ENCODE measurements around the gene EFHB. TPM values are rescaled to one million over a fixed set of nuclear protein-coding genes. Genes with fewer than 3 reads are reported as not detected.

Gene EFHB
- polyA plus RNA-seq, 2 donors: 0.11 to 1.7 TPM

- Histone ChIP-seq H3K27me3 (ENCODE audit: control insufficient read depth in 1 of 2, insufficient read depth in 2 of 2, low read length in 2 of 2) (no peaks in the 10 kb centered on the region), H3K4me1 (ENCODE audit: control insufficient read depth in 2 of 2, insufficient read depth in 2 of 2, low read length in 1 of 2) (no peaks in the 10 kb centered on the region), H3K36me3 (ENCODE audit: control insufficient read depth in 2 of 2, insufficient read depth in 2 of 2, low read length in 1 of 2) (peaks cover 3 to 8% of the 10 kb centered on the region in 2 donors), H3K9me3 (ENCODE audit: control insufficient read depth in 2 of 2, insufficient read depth in 1 of 2, low read depth in 1 of 2, low read length in 1 of 2) (no peaks in the 10 kb centered on the region), H3K4me3 (ENCODE audit: low read depth in 1 of 2, low read length in 2 of 2) (no peak overlapping the region), H3K27ac (ENCODE audit: low read depth in 2 of 2, low read length in 1 of 2) (no peak overlapping the region)
- 96% methylated on average over 4 of the region's 4 CpGs for WGBS, 2 donors
Observed at GRCh38 chr3:19954676-19955075, 20.7 kb upstream of the EFHB start.

GRCh38 chr3:19950316-19950715 is 16.3 kb upstream of the EFHB start:
- H3K27ac ChIP-seq (ENCODE audit: low read depth in 2 of 2, low read length in 1 of 2): no peak overlapping the region
- no peaks in the 10 kb centered on the region for H3K4me1 ChIP-seq (ENCODE audit: control insufficient read depth in 2 of 2, insufficient read depth in 2 of 2, low read length in 1 of 2)
- no peaks in the 10 kb centered on the region for H3K27me3 ChIP-seq (ENCODE audit: control insufficient read depth in 1 of 2, insufficient read depth in 2 of 2, low read length in 2 of 2)
- H3K9me3 ChIP-seq (ENCODE audit: control insufficient read depth in 2 of 2, insufficient read depth in 1 of 2, low read depth in 1 of 2, low read length in 1 of 2): no peaks in the 10 kb centered on the region
- peaks cover 3 to 8% of the 10 kb centered on the region in 2 donors for H3K36me3 ChIP-seq (ENCODE audit: control insufficient read depth in 2 of 2, insufficient read depth in 2 of 2, low read length in 1 of 2)
- no peak overlapping the region for H3K4me3 ChIP-seq (ENCODE audit: low read depth in 1 of 2, low read length in 2 of 2)
- 74 to 82% methylated on average over 2 of the region's 2 CpGs for WGBS, 2 donors

GRCh38 chr3:19948226-19948591 is 14.2 kb upstream of the EFHB start:
- Histone ChIP-seq H3K36me3 (ENCODE audit: control insufficient read depth in 2 of 2, insufficient read depth in 2 of 2, low read length in 1 of 2) (peaks cover 0 to 4% of the 10 kb centered on the region in 2 donors), H3K4me3 (ENCODE audit: low read depth in 1 of 2, low read length in 2 of 2) (peak overlapping the region; percentile 97 to 98), H3K27ac (ENCODE audit: low read depth in 2 of 2, low read length in 1 of 2) (peak overlapping the region; percentile 100), H3K9me3 (ENCODE audit: control insufficient read depth in 2 of 2, insufficient read depth in 1 of 2, low read depth in 1 of 2, low read length in 1 of 2) (no peaks in the 10 kb centered on the region), H3K4me1 (ENCODE audit: control insufficient read depth in 2 of 2, insufficient read depth in 2 of 2, low read length in 1 of 2) (no peaks in the 10 kb centered on the region), H3K27me3 (ENCODE audit: control insufficient read depth in 1 of 2, insufficient read depth in 2 of 2, low read length in 2 of 2) (no peaks in the 10 kb centered on the region)
- WGBS, 2 donors: 0 to 4% methylated on average over 2 of the region's 2 CpGs

GRCh38 chr3:19947549-19948225 is 13.7 kb upstream of the EFHB start:
- Histone ChIP-seq H3K36me3 (ENCODE audit: control insufficient read depth in 2 of 2, insufficient read depth in 2 of 2, low read length in 1 of 2) (peaks cover 0 to 4% of the 10 kb centered on the region in 2 donors), H3K4me3 (ENCODE audit: low read depth in 1 of 2, low read length in 2 of 2) (peak overlapping the region; percentile 97 to 98), H3K27me3 (ENCODE audit: control insufficient read depth in 1 of 2, insufficient read depth in 2 of 2, low read length in 2 of 2) (no peaks in the 10 kb centered on the region), H3K4me1 (ENCODE audit: control insufficient read depth in 2 of 2, insufficient read depth in 2 of 2, low read length in 1 of 2) (no peaks in the 10 kb centered on the region), H3K27ac (ENCODE audit: low read depth in 2 of 2, low read length in 1 of 2) (peak overlapping the region; percentile 100), H3K9me3 (ENCODE audit: control insufficient read depth in 2 of 2, insufficient read depth in 1 of 2, low read depth in 1 of 2, low read length in 1 of 2) (no peaks in the 10 kb centered on the region)
- WGBS, 2 donors: 1% methylated on average over 30 of the region's 30 CpGs

- peak within 1 kb of the TSS; percentile 97 to 98 for H3K4me3 ChIP-seq (ENCODE audit: low read depth in 1 of 2, low read length in 2 of 2)
- no peaks in the 10 kb centered on the region for H3K27me3 ChIP-seq (ENCODE audit: control insufficient read depth in 1 of 2, insufficient read depth in 2 of 2, low read length in 2 of 2)
- H3K4me1 ChIP-seq (ENCODE audit: control insufficient read depth in 2 of 2, insufficient read depth in 2 of 2, low read length in 1 of 2): no peaks in the 10 kb centered on the region
- H3K27ac ChIP-seq (ENCODE audit: low read depth in 2 of 2, low read length in 1 of 2): peak within 1 kb of the TSS; percentile 100
- H3K36me3 ChIP-seq (ENCODE audit: control insufficient read depth in 2 of 2, insufficient read depth in 2 of 2, low read length in 1 of 2): peaks cover 0 to 4% of the 10 kb centered on the region in 2 donors
- 0% methylated on average over 54 to 73 of the region's 73 CpGs for WGBS, 2 donors
- no peaks in the 10 kb centered on the region for H3K9me3 ChIP-seq (ENCODE audit: control insufficient read depth in 2 of 2, insufficient read depth in 1 of 2, low read depth in 1 of 2, low read length in 1 of 2)
Observed at GRCh38 chr3:19946832-19947548, 13.0 kb upstream of the EFHB start, which contains the start of gene RAB5A. RAB5A (plus strand) TSS chr3:19947097; CDS start chr3:19950899, 3,802 bp downstream.

GRCh38 chr3:19945969-19946831 is 12.2 kb upstream of the EFHB start:
- Histone ChIP-seq H3K4me1 (ENCODE audit: control insufficient read depth in 2 of 2, insufficient read depth in 2 of 2, low read length in 1 of 2) (no peaks in the 10 kb centered on the region), H3K27ac (ENCODE audit: low read depth in 2 of 2, low read length in 1 of 2) (peak overlapping the region; percentile 91 to 100), H3K27me3 (ENCODE audit: control insufficient read depth in 1 of 2, insufficient read depth in 2 of 2, low read length in 2 of 2) (no peaks in the 10 kb centered on the region), H3K36me3 (ENCODE audit: control insufficient read depth in 2 of 2, insufficient read depth in 2 of 2, low read length in 1 of 2) (no peaks in the 10 kb centered on the region), H3K4me3 (ENCODE audit: low read depth in 1 of 2, low read length in 2 of 2) (peak overlapping the region; percentile 97 to 98), H3K9me3 (ENCODE audit: control insufficient read depth in 2 of 2, insufficient read depth in 1 of 2, low read depth in 1 of 2, low read length in 1 of 2) (no peaks in the 10 kb centered on the region)
- WGBS, 2 donors: 39 to 40% methylated on average over 26 of the region's 26 CpGs

- peak overlapping the region in 1 of 2 donors; percentile 97 for H3K4me3 ChIP-seq (ENCODE audit: low read depth in 1 of 2, low read length in 2 of 2)
- H3K4me1 ChIP-seq (ENCODE audit: control insufficient read depth in 2 of 2, insufficient read depth in 2 of 2, low read length in 1 of 2): no peaks in the 10 kb centered on the region
- no peaks in the 10 kb centered on the region for H3K9me3 ChIP-seq (ENCODE audit: control insufficient read depth in 2 of 2, insufficient read depth in 1 of 2, low read depth in 1 of 2, low read length in 1 of 2)
- H3K27me3 ChIP-seq (ENCODE audit: control insufficient read depth in 1 of 2, insufficient read depth in 2 of 2, low read length in 2 of 2): no peaks in the 10 kb centered on the region
- no peaks in the 10 kb centered on the region for H3K36me3 ChIP-seq (ENCODE audit: control insufficient read depth in 2 of 2, insufficient read depth in 2 of 2, low read length in 1 of 2)
- 81 to 95% methylated on average over 9 of the region's 9 CpGs for WGBS, 2 donors
- H3K27ac ChIP-seq (ENCODE audit: low read depth in 2 of 2, low read length in 1 of 2): no peak overlapping the region
Observed at GRCh38 chr3:19945534-19945933, 11.5 kb upstream of the EFHB start.

GRCh38 chr3:19940643-19941042 is 6.6 kb upstream of the EFHB start:
- WGBS, 2 donors: 58 to 61% methylated on average over 1 of the region's 1 CpG
- no peaks in the 10 kb centered on the region for H3K27me3 ChIP-seq (ENCODE audit: control insufficient read depth in 1 of 2, insufficient read depth in 2 of 2, low read length in 2 of 2)
- no peak overlapping the region for H3K4me3 ChIP-seq (ENCODE audit: low read depth in 1 of 2, low read length in 2 of 2)
- H3K27ac ChIP-seq (ENCODE audit: low read depth in 2 of 2, low read length in 1 of 2): no peak overlapping the region
- H3K9me3 ChIP-seq (ENCODE audit: control insufficient read depth in 2 of 2, insufficient read depth in 1 of 2, low read depth in 1 of 2, low read length in 1 of 2): no peaks in the 10 kb centered on the region
- no peaks in the 10 kb centered on the region for H3K36me3 ChIP-seq (ENCODE audit: control insufficient read depth in 2 of 2, insufficient read depth in 2 of 2, low read length in 1 of 2)
- no peaks in the 10 kb centered on the region for H3K4me1 ChIP-seq (ENCODE audit: control insufficient read depth in 2 of 2, insufficient read depth in 2 of 2, low read length in 1 of 2)

- Histone ChIP-seq H3K9me3 (ENCODE audit: control insufficient read depth in 2 of 2, insufficient read depth in 1 of 2, low read depth in 1 of 2, low read length in 1 of 2) (no peaks in the 10 kb centered on the region), H3K27me3 (ENCODE audit: control insufficient read depth in 1 of 2, insufficient read depth in 2 of 2, low read length in 2 of 2) (no peaks in the 10 kb centered on the region), H3K4me1 (ENCODE audit: control insufficient read depth in 2 of 2, insufficient read depth in 2 of 2, low read length in 1 of 2) (no peaks in the 10 kb centered on the region), H3K27ac (ENCODE audit: low read depth in 2 of 2, low read length in 1 of 2) (no peak overlapping the region), H3K4me3 (ENCODE audit: low read depth in 1 of 2, low read length in 2 of 2) (no peak overlapping the region), H3K36me3 (ENCODE audit: control insufficient read depth in 2 of 2, insufficient read depth in 2 of 2, low read length in 1 of 2) (no peaks in the 10 kb centered on the region)
- WGBS, 2 donors: 66 to 89% methylated on average over 1 of the region's 1 CpG
Observed at GRCh38 chr3:19938295-19938627, 4.2 kb upstream of the EFHB start.
